ENCODE results near the gene RNF213. TPM values are rescaled to one million over a fixed set of nuclear protein-coding genes. Genes with fewer than 3 reads are reported as not detected.

RNF213 gene
- total RNA-seq, 2 experiments from 2014 or later = 597 to 1,208 TPM

DNA sequence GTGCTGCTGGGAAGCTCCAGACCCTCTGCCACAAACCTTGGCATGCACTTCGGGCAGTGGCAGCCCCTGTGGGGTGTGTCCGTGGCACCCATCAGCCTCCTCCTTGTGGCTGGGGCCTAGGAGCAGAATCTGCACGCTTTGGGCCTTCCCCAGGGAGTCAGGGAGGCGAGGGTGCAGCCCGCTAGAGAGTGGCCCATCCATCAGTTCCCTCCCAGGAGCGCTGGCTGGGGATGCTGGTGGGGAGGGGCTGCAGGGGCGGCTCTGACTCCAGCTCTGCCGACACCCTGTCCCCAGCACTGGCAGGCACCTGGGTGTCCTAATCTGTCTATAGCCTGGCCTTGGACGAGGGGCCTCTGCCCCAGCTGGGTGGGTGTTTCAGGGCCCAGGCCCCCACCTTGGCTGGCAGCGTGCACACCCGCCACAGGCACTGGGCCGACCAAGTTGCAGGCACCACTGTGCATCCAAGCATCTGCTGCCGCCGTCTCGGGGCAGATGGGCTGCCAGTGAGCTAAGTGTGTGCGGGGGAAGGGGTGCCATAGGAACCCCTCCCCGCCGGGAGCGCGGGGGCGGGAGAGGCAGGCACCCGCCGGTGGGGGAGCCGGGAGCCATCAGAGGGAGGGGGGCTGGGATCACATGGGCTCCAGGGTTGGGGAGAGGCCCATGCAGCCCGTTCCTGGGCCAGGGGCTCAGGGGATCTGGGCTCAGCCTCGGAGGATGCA is 184.5 kb downstream of the RNF213 start:
- Mint-ChIP-seq H3K9me3 (ENCODE audit: low read depth) (no peaks in the 10 kb centered on the region), H3K27ac (no peak overlapping the region), H3K36me3 (no peaks in the 10 kb centered on the region), H3K4me1 (no peaks in the 10 kb centered on the region), H3K4me3 (no peak overlapping the region), H3K27me3 (peaks cover 6% of the 10 kb centered on the region)
- CTCF ChIA-PET = no interaction called here
- DNase-seq = no peak
- no peak for ATAC-seq

DNA sequence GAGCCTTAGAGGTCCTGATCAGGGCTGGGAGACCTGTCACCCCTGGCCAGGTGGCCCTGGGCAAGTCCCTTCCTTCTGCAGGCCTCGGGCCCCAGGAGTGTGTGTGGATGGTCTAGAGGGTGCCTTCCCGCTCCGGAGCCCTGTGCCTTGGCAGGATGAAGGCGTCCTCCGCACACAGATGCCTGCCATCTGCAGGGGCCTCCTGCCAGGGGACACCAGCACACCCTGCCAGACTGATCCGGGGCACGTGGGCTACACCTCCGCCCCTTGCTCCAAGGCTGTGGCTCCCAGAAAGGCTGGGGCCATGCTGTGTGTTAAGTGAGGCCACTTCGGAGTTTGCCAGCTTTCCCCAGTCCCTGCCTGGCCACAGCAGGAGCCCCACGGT is 185.1 kb downstream of the RNF213 start:
- no peaks in the 10 kb centered on the region for H3K36me3 Mint-ChIP-seq
- H3K4me3 Mint-ChIP-seq = no peak overlapping the region
- peaks cover 6% of the 10 kb centered on the region for H3K27me3 Mint-ChIP-seq
- ATAC-seq (no peak), DNase-seq (no peak)
- no peak overlapping the region for H3K27ac Mint-ChIP-seq
- no peaks in the 10 kb centered on the region for H3K4me1 Mint-ChIP-seq
- H3K9me3 Mint-ChIP-seq (ENCODE audit: low read depth) = no peaks in the 10 kb centered on the region
- CTCF ChIA-PET = no interaction called here

DNA sequence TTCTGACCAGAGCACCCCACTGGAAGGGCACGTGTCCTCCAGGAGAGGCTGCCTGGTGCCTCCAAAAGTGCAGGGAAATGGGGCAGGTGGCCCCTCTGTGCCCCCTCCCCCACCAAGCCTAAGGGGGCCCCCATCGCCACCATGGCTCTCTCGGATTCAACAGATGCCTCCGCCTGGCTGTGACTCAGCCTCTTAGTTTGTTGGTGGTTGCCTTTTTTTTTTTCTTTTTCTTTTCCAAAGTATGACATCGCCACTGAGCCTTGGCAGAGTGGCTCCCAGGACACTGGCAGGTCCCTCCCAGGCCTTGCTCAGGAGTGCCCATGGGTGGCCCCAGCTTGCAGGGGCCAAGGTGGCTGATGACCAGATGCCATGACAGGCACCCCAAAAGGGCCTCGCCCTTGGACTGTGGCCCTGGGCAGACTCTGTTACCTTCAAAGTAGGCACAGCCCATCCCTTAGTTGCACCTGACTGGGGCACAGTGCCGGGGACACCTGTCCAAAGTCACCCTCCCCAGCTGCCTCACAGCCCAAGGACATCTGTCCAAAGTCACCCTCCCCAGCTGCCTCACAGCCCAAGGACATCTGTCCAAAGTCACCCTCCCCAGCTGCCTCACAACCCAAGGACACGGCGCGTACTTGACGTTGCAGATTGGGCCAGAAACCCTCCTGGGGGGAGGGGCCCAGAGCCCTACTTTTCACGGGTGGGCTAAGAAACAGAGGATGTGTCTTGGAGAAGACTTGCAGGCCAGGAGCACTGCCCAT is 186.2 kb downstream of the RNF213 start:
- no peak for DNase-seq
- H3K4me3 Mint-ChIP-seq = no peak overlapping the region
- peaks cover 6% of the 10 kb centered on the region for H3K27me3 Mint-ChIP-seq
- no peaks in the 10 kb centered on the region for H3K36me3 Mint-ChIP-seq
- CTCF ChIA-PET = interaction anchor here (0.7 kb wide), 1 partner anchor 124 kb away, joined by 3 read pairs; no protein-coding TSS in a partner anchor
- H3K9me3 Mint-ChIP-seq (ENCODE audit: low read depth) = no peaks in the 10 kb centered on the region
- no peaks in the 10 kb centered on the region for H3K4me1 Mint-ChIP-seq
- no peak for ATAC-seq
- H3K27ac Mint-ChIP-seq = no peak overlapping the region

DNA sequence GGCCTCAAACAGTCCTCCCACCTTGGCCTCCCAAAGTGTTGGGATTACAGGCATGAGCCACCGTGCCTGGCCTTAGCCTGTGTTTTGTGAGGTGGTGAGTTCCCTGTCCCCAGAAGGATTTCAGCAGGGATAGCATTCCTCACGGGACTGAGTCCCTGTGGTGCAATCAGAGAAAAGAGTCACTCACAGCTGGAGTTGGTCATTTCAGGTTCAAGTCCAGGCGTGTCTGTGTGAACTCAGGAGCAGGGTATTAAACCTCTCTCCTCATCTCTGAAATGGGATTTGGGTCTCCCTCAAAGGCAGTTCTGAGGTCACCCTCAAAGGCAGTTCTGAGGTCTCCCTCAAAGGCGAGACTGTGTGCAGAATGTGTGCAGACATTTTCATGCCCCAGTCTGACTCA is 187.1 kb downstream of the RNF213 start:
- Mint-ChIP-seq H3K4me1 (no peaks in the 10 kb centered on the region), H3K9me3 (ENCODE audit: low read depth) (no peaks in the 10 kb centered on the region), H3K36me3 (no peaks in the 10 kb centered on the region), H3K27ac (no peak overlapping the region), H3K27me3 (peaks cover 4% of the 10 kb centered on the region), H3K4me3 (no peak overlapping the region)
- no peak for ATAC-seq
- DNase-seq = no peak
- CTCF ChIA-PET = interaction anchor here (0.7 kb wide), 1 partner anchor 123 kb away, joined by 3 read pairs; no protein-coding TSS in a partner anchor

Small RNA genes within 50 kb of the gene (microRNA-seq; reads per million reads assigned to microRNA genes)
- gene MIR4730 = not detected

Other genes with a start within 250 kb of the RNF213 start
- 1 to 10 TPM; 1.2 to 2.8 TPM for gene TBC1D16, start 225.0 kb upstream of the RNF213 start, total RNA-seq
- under 1 TPM; 0.20 to 0.84 TPM for gene CCDC40, start 224.2 kb upstream of the RNF213 start, total RNA-seq
- gene GAA, start 159.3 kb upstream of the RNF213 start, total RNA-seq = 10 to 100 TPM; 31.9 to 34.7 TPM
- 100 to 1,000 TPM; 145 to 161 TPM for gene EIF4A3, start 113.7 kb upstream of the RNF213 start, total RNA-seq
- gene CARD14, start 90.8 kb upstream of the RNF213 start, total RNA-seq = not detected
- 10 to 100 TPM; 15.4 to 22.1 TPM for gene SGSH, start 40.5 kb upstream of the RNF213 start, total RNA-seq
- 1 to 10 TPM; 4.3 to 8.6 TPM for gene SLC26A11, start 40.4 kb upstream of the RNF213 start, total RNA-seq
- gene ENDOV, start 154.3 kb downstream of the RNF213 start, total RNA-seq = 10 to 100 TPM; 15.1 to 18.4 TPM
- 1 to 10 TPM; 8.0 to 9.3 TPM for gene NPTX1, start 215.8 kb downstream of the RNF213 start, total RNA-seq